GM18951 (cell line): Measurements from ENCODE around the gene PHACTR3.

Source experiments
- POLR2A ChIP-seq: IDR thresholded peaks from 4 replicates; pipeline ENCODE4 v1.6.1; 2011; ENCODE audit warnings: mild to moderate bottlenecking; ENCODE audit not compliant: insufficient read length, insufficient read depth; ENCODE audit errors: extremely low read depth
- in situ Hi-C: fragments of 300-500 bp; cut with MboI; formaldehyde crosslinking; loops from one replicate; pipeline ENCODE4 v1.12.0; 2022; ENCODE audit warnings: low sequenced_read_pairs, mixed read lengths, inconsistent platforms; ENCODE audit not compliant: unreplicated experiment

PHACTR3 gene

DNA sequence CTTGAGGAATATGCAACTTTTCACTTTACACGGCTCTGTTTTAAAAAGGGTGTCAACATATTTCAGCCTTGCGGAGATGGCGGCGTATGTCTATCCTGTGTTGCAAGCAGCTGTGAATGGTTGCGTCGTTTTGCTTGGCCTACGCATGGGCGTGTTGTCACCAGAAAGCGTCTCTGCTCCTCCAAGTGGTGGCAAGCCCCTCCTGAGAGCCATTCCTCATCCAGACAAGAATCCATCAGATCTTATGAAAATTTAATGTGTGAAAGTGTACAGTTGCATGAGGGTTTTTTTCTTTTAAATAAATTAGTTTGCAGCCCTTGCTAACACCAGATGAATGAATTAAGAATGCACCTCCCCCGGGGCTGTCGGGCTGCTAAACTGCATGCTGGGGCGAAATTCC lies 114.4 kb downstream of the PHACTR3 start:
- in situ Hi-C loops = no loop called here
- TF ChIP-seq POLR2A = no peak

DNA sequence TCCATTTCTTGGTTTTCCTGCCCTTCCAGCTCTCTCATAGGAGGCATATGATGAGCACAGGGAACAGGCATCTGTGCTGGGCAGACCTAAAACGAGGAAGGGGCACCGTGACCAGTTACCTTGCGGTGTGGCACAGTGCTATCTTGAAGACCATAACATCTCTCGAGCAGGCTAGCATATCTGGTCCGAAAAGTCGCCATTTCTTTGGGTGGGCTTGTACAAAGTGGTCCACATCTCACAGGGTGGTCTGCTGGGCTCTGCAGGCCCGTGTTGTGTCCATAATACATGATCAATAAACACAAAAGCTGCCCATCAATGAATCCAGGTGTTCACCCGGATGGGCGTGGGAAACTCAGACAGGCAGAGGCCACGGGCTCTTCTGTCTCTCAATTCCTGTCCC lies 115.7 kb downstream of the PHACTR3 start:
- TF ChIP-seq POLR2A = no peak
- in situ Hi-C loops = no loop called here

DNA sequence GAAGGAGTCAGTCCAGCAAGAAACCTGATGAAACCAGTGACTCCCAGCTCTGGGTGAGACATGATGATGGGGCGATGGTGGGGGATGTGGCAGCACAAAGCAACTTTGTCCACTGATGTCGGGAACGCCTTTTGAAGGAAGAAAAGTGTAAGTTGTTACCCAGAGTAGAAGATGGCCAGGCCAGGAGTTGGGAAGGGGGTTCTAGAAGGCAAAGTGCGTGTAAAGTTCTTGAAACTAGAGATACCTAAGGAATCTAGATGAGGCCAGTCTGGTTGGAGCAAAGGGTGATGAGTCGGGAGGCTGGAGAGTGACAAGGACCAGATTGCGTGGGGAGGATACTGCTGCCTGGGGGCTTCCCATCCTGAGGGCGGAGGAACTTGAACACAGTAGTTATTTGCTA lies 117.0 kb downstream of the PHACTR3 start:
- in situ Hi-C loops = no loop called here
- no peak for TF ChIP-seq POLR2A

DNA sequence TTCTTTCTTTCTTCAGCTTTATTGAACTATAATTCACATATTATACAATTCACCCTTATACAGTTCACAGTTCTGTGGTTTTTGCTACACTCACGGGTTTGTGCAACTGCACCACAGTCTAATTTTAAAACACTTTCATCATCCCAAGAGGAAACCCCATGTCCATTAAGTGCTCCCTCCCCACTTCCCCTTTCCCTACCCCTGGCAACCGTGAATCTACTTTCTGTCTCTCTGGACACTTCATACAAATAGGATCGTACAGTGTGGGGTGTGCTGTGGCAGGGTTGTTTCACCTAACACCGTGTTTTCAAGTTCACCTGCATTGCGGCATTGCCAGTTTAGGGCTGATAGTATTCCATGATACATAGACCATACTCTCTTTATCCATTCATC lies 118.8 kb downstream of the PHACTR3 start:
- TF ChIP-seq POLR2A = no peak

DNA sequence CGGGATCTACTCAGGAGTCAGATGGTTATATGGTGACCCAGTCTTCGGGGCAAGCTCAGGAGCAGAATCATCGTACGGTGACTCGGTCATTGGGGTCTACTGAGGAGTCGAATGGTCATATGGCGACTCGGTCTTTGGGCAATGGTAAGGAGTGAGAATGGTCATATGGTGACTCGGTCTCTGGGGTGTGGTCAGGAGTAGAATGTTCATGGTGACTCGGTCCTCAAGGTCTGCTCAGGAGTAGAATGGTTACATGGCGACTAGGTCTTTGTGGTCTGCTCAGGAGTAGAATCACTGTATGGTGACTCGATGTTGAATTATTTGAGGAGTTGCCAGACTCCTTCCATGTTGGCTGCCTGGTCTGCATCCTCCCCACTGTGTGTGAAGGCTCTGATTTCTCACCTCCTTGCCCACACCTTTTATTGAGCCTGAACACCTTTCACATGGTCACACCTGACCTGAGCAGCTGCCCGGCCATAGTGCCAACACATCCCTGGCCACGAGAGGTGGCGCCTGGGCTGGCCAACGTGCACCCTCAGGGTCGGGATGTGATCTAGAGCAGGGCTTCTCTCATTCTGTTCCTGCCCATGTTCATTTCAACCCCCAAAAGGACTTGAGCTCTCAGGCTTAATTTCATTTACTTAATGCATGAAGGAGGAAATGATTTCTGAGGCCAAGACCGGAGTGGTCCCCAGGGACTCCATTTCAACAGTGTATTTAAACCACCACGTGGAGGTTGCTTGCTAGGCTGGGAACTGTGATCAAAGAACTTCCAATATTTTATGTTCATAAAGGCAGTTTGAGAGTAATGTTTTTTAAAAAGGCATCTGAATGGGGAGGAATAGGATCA lies 119.5 kb downstream of the PHACTR3 start:
- in situ Hi-C loops = no loop called here
- no peak for TF ChIP-seq POLR2A

More for the DNA sequence above, 118.8 kb downstream of the PHACTR3 start:
- in situ Hi-C loops = no loop called here

DNA sequence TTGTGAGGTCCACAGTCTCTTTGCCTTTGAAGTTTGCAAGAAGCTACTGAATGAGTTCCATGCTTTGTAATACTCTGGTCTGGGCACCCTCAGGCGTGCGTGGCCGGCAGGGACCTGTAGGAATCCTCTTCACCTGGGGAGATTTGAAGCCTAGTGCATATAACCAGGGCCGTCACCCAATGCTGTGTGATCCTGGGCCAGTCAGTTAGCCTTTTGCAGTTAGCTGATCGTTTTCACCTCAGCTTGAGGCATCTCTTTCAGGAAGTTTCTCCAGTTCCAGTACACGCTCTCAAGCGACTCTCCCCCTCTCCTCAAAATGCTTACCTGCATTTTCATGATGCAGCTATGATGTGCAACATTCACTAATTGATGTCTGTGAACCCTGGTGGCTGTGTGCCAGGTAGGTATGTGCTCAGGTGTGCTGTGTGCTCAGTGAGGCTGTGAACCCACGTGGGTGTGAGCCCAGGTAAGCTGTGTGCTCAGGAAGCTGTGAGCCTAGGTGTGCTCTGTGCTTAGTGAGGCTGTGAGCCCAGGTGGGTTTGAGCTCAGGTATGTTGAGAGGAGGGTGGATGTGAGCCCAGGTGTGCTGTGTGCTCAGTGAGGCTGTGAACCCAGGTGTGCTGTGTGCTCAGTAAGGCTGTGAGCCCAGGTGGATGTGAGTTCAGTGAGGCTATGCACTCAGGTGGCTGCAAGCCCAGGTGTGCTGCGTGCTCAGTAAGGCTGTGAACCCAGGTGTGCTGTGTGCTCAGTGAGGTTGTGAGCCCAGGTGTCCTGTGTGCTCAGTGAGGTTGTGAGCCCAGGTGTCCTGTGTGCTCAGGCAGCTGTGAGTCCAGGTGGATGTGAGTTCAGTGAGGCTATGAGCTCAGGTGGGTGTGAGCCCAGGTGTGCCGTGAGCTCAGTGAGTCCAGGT lies 120.4 kb downstream of the PHACTR3 start:
- in situ Hi-C loops = no loop called here
- no peak for TF ChIP-seq POLR2A

DNA sequence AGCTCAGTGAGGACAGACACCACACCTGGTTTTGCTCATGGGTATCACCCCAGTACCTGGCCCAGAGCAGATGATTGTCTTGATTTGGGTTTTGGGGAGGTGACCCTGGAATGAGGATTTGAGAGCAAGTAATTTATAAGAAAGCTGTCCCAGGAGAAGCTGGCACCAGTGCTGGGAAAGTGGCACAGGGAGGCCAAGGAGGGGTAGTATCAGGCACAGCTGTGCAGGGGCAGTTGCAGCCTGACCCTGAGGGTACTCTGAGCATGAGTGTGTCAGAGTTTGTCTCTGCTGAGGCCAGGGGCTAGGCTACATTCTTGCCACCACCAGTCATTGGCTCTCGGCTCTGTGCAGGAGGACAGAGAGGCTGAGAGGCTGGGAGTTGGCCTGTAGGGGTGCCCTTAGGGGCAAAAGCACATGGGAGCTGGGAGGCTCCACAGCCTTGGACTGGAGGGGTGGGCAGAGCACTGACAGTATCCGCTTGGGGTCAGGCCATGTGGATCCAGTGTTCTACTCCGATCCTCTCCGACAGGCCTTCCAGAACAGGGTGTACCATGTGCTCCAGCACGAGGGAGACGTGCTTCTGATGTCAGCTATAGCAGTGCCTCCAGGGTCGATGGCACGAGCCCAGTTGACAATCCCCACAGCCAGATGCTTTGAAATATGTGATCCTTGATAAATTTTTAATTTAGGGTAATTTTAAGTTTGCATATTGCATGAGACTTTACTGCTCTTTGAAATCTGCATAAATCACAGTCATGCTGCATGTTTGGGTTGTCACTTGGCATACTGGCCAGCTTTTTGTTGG lies 121.3 kb downstream of the PHACTR3 start:
- no peak for TF ChIP-seq POLR2A
- in situ Hi-C loops = no loop called here

DNA sequence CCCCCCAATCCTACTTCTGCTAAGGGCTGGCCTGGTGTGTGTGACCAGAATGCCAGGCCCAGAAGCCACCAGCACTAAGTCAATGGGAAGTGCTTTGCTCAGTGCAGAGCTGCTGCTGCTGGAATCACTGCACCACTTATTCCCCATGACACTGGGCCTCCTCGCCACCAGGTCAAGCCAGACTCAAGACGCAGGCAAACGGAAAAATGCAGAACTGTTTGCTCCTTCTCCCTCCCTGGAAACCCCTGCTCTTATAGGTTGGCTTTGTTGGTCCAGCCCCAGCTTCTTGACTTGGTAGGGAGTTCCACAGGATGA lies 121.9 kb downstream of the PHACTR3 start:
- no peak for TF ChIP-seq POLR2A
- in situ Hi-C loops = no loop called here

DNA sequence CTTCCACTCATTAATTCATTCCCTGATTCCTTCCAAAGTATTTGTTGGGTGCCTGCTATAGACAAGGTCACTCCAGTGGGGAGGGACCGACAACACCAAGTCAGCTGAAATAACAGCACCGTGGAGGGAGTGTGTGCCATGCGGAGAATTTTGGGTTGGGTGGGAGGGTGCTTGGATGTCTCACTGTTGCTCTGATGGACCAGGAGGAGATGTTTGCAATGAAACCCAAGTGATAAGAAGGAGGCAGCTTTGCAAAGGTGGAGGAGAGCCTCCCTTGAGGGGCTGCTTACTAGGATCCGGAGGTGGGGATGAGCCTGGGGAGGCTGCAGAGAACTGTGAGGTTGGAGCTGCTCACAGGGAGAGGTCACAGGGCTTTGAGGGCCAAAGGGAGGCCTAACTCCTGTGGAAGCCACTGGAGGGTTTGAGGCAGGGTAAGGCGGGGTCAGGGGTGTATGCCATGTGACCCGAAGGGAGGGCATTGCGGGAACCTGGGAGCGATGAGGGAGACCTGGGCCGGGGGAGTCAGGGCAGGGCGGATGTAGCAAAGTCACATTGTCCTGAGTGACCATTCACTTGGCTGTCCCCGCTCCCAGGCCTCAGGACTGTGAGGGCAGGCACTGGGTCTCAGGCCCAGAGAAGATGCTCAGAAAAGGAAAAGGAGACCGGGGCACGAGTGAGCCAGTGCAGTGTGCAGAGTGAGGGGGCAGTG lies 124.5 kb downstream of the PHACTR3 start:
- in situ Hi-C loops = no loop called here

DNA sequence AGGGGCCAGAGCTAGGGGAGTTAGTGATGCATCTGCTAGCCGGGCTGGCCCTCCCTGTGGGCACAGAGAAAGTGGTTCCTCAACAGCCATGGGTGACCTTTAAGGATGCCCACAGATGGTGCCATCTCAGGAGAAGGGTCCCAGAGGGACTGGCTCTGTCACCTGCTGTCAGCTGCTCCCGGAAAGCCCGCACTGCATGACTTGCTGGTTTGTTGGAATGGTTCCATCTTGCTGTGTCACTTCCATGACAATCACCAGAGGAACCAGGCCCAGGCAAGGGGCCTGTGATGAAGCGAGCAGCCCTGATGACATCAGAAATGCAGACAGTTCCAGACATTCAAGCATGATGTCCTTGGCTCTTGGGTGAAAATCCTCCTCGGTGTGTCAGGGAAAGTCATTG lies 125.2 kb downstream of the PHACTR3 start:
- TF ChIP-seq POLR2A = no peak
- in situ Hi-C loops = no loop called here

More for the DNA sequence above, 124.5 kb downstream of the PHACTR3 start:
- TF ChIP-seq POLR2A = no peak

DNA sequence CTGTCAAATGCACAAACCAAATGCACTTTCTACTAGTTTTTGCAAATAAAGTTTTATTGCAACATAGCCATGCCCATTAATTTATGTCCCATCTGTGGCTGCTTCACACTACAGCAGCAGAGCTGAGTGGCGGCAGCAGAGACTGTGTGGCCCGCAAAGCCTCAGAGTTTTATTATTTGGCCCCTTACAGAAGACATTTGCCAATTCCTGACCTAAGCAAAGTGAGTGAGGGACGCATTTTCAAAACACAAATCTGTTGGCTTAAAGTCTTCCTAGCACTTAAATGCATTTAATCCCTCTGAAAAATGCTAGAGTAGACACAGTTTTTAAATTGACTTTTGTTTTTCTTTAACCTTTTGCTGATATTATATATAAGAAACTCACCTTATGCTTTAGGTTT lies 126.4 kb downstream of the PHACTR3 start:
- in situ Hi-C loops = no loop called here
- no peak for TF ChIP-seq POLR2A

DNA sequence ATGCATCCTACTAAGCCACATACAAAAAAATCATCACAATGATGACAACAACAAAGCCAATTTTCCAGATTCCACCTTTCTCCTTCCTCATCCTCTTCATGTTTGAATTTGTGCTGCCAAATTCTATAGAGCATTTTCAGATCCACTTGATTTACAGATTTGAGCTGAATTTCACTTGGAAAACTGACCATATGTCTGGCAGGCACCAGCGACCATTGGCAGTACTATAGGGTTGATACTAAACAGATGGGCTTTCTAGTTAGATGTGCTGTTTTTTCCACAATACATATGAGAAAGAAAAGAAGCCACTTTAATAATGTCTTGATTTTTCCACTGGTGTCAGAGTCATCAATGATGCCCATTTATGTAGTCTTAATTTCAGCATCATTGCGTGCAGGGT lies 127.0 kb downstream of the PHACTR3 start:
- no peak for TF ChIP-seq POLR2A
- in situ Hi-C loops = no loop called here
